Measurements from ENCODE around the gene SLC16A4.

DNA sequence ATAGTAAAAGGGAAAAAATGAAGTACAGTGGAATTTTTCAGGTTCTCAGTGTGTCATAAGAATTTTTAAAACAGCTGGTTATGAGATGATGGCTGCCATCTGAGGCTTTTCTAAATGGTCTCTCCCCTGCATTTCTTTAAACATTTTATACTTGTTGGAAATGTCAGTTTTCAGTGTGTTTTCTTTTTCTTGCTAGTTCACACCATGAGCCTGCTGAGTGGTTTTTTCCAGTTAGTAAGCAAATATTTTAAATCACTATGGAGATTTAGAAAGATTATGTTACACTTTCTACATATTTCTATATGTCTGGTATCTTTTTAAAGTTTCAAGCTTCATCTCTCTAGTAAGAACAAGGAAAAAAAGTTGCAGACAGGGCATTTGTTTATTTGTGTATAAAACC, 42.1 kb downstream of the SLC16A4 start:
- TF ChIP-seq, protein P1, sequence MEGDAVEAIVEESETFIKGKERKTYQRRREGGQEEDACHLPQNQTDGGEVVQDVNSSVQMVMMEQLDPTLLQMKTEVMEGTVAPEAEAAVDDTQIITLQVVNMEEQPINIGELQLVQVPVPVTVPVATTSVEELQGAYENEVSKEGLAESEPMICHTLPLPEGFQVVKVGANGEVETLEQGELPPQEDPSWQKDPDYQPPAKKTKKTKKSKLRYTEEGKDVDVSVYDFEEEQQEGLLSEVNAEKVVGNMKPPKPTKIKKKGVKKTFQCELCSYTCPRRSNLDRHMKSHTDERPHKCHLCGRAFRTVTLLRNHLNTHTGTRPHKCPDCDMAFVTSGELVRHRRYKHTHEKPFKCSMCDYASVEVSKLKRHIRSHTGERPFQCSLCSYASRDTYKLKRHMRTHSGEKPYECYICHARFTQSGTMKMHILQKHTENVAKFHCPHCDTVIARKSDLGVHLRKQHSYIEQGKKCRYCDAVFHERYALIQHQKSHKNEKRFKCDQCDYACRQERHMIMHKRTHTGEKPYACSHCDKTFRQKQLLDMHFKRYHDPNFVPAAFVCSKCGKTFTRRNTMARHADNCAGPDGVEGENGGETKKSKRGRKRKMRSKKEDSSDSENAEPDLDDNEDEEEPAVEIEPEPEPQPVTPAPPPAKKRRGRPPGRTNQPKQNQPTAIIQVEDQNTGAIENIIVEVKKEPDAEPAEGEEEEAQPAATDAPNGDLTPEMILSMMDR (IDR thresholded peaks at IDR 0.05): no peak
- TF ChIP-seq POLR2A (IDR thresholded peaks at IDR 0.05): no peak

All from stomach (tissue), 4 donors.